Stimulated activated naive CD8-positive, alpha-beta T cell treated with anti-CD3 and anti-CD28 coated beads, Interleukin-15, amount 100 ng/mL, for 72 hours (primary cell): ENCODE measurements around the gene UBXN11.
A peak's percentile ranks its signal among the peaks of the same experiment; 100 is the strongest.
"Not testable (repeated sequence)": the region's sequence is repeated elsewhere in the genome, so short reads cannot be mapped to it uniquely, and the experiment has no call there.

Source experiments
- ATAC-seq: fragments of 150-1000 bp; cut with Tn5 transposase; 2 replicates; pipeline ENCODE4 v1.10.0; 2021; ENCODE audit warnings: mild to moderate bottlenecking, moderate library complexity
- DNase-seq, 2 donors: peaks; one replicate each; pipeline ENCODE4 v3.0.0; 2021 to 2022
- H3K27ac Mint-ChIP-seq, 2 donors: one replicate each; pipeline ENCODE4 v1.8.0; 2022; ENCODE audit warnings: mild to moderate bottlenecking in 2 of 2, mixed read lengths in 2 of 2, moderate library complexity in 2 of 2
- H3K27me3 Mint-ChIP-seq: one replicate; pipeline ENCODE4 v1.8.0; 2022; ENCODE audit warnings: mixed read lengths
- H3K4me1 Mint-ChIP-seq: one replicate; pipeline ENCODE4 v1.8.0; 2022; ENCODE audit warnings: mild to moderate bottlenecking, mixed read lengths
- H3K4me3 Mint-ChIP-seq, 2 donors: one replicate each; pipeline ENCODE4 v1.8.0; 2022; ENCODE audit warnings: mild to moderate bottlenecking in 2 of 2, mixed read lengths in 2 of 2, moderate library complexity in 1 of 2
- H3K9me3 Mint-ChIP-seq, 2 donors: one replicate each; pipeline ENCODE4 v1.8.0; 2022; ENCODE audit warnings: mixed read lengths in 2 of 2

UBXN11 gene

GRCh38 chr1:26297791-26298124 is 8.7 kb downstream of the UBXN11 start:
- no peak for DNase-seq
- Mint-ChIP-seq H3K4me3 (no peak overlapping the region), H3K27me3 (no peaks in the 10 kb centered on the region), H3K9me3 (no peaks in the 10 kb centered on the region), H3K27ac (no peak overlapping the region), H3K4me1 (peaks cover 19% of the 10 kb centered on the region)
- no peak for ATAC-seq

- ATAC-seq: no peak
- H3K27ac Mint-ChIP-seq: no peak overlapping the region
- DNase-seq: no peak
- no peaks in the 10 kb centered on the region for H3K27me3 Mint-ChIP-seq
- H3K4me3 Mint-ChIP-seq: no peak overlapping the region
- H3K9me3 Mint-ChIP-seq: no peaks in the 10 kb centered on the region
- peaks cover 22% of the 10 kb centered on the region for H3K4me1 Mint-ChIP-seq
Observed at GRCh38 chr1:26297057-26297790, 9.2 kb downstream of the UBXN11 start.

- peak overlapping the region in 1 of 2 donors; percentile 49 for H3K27ac Mint-ChIP-seq
- no peaks in the 10 kb centered on the region for H3K27me3 Mint-ChIP-seq
- peaks cover 29% of the 10 kb centered on the region for H3K4me1 Mint-ChIP-seq
- no peaks in the 10 kb centered on the region for H3K9me3 Mint-ChIP-seq
- DNase-seq: no peak
- no peak for ATAC-seq
- H3K4me3 Mint-ChIP-seq: no peak overlapping the region
Observed at GRCh38 chr1:26296340-26297056, 9.9 kb downstream of the UBXN11 start.

GRCh38 chr1:26295194-26296138 is 11.0 kb downstream of the UBXN11 start:
- Mint-ChIP-seq H3K9me3 (no peaks in the 10 kb centered on the region), H3K27me3 (no peaks in the 10 kb centered on the region), H3K4me3 (no peak overlapping the region), H3K27ac (peak overlapping the region in 1 of 2 donors; percentile 9), H3K4me1 (peaks cover 32% of the 10 kb centered on the region)
- ATAC-seq (no peak), DNase-seq (no peak)

- Mint-ChIP-seq H3K27me3 (no peaks in the 10 kb centered on the region), H3K27ac (no peak overlapping the region), H3K4me1 (peaks cover 41% of the 10 kb centered on the region), H3K9me3 (no peaks in the 10 kb centered on the region), H3K4me3 (no peak overlapping the region)
- DNase-seq (no peak), ATAC-seq (no peak)
Observed at GRCh38 chr1:26293911-26294463, 12.4 kb downstream of the UBXN11 start.

GRCh38 chr1:26292735-26293134 is 13.7 kb downstream of the UBXN11 start:
- not testable (repeated sequence) for DNase-seq, H3K9me3 Mint-ChIP-seq, H3K4me3 Mint-ChIP-seq, ATAC-seq, H3K27ac Mint-ChIP-seq, H3K27me3 Mint-ChIP-seq
- peaks cover 54% of the 10 kb centered on the region for H3K4me1 Mint-ChIP-seq

GRCh38 chr1:26291939-26292338 is 14.5 kb downstream of the UBXN11 start:
- peaks cover 62% of the 10 kb centered on the region for H3K4me1 Mint-ChIP-seq
- no peaks in the 10 kb centered on the region for H3K9me3 Mint-ChIP-seq

GRCh38 chr1:26291433-26291832 is 15.0 kb downstream of the UBXN11 start:
- no peak overlapping the region for H3K4me3 Mint-ChIP-seq
- ATAC-seq: no peak
- peak overlapping the region in 1 of 2 donors; percentile 94 for H3K27ac Mint-ChIP-seq
- no peaks in the 10 kb centered on the region for H3K9me3 Mint-ChIP-seq
- H3K27me3 Mint-ChIP-seq: no peaks in the 10 kb centered on the region
- DNase-seq: no peak
- H3K4me1 Mint-ChIP-seq: peaks cover 66% of the 10 kb centered on the region

More at GRCh38 chr1:26291939-26292338, 14.5 kb downstream of the UBXN11 start:
- Mint-ChIP-seq H3K27me3 (no peaks in the 10 kb centered on the region), H3K4me3 (no peak overlapping the region), H3K27ac (peak overlapping the region; percentile 20 to 94)
- no peak for ATAC-seq
- no peak for DNase-seq

- H3K4me3 Mint-ChIP-seq: peak overlapping the region; percentile 71 to 80
- DNase-seq: no peak
- H3K27ac Mint-ChIP-seq: peak overlapping the region; percentile 94 to 99
- no peak for ATAC-seq
- no peaks in the 10 kb centered on the region for H3K9me3 Mint-ChIP-seq
- no peaks in the 10 kb centered on the region for H3K27me3 Mint-ChIP-seq
- peaks cover 66% of the 10 kb centered on the region for H3K4me1 Mint-ChIP-seq
Observed at GRCh38 chr1:26290882-26291261, 15.6 kb downstream of the UBXN11 start.

GRCh38 chr1:26290122-26290881 is 16.1 kb downstream of the UBXN11 start:
- peaks cover 72% of the 10 kb centered on the region for H3K4me1 Mint-ChIP-seq
- no peaks in the 10 kb centered on the region for H3K9me3 Mint-ChIP-seq
- H3K27ac Mint-ChIP-seq: peak overlapping the region; percentile 94 to 99
- no peaks in the 10 kb centered on the region for H3K27me3 Mint-ChIP-seq
- H3K4me3 Mint-ChIP-seq: peak overlapping the region; percentile 71 to 80
- ATAC-seq: peak; percentile 1
- no peak for DNase-seq

- no peaks in the 10 kb centered on the region for H3K27me3 Mint-ChIP-seq
- H3K9me3 Mint-ChIP-seq: no peaks in the 10 kb centered on the region
- H3K4me3 Mint-ChIP-seq: peak overlapping the region; percentile 71 to 80
- peaks cover 81% of the 10 kb centered on the region for H3K4me1 Mint-ChIP-seq
- peak overlapping the region; percentile 94 to 99 for H3K27ac Mint-ChIP-seq
- peak in 1 of 2 donors; percentile 68 for DNase-seq
- peak; percentile 31 for ATAC-seq
Observed at GRCh38 chr1:26289158-26290059, 17.0 kb downstream of the UBXN11 start.

- DNase-seq: peak; percentile 50 to 70
- no peaks in the 10 kb centered on the region for H3K9me3 Mint-ChIP-seq
- H3K4me1 Mint-ChIP-seq: peaks cover 91% of the 10 kb centered on the region
- H3K4me3 Mint-ChIP-seq: peak overlapping the region; percentile 78 to 80
- peak; percentile 31 for ATAC-seq
- peak overlapping the region; percentile 94 to 99 for H3K27ac Mint-ChIP-seq
- no peaks in the 10 kb centered on the region for H3K27me3 Mint-ChIP-seq
Observed at GRCh38 chr1:26288311-26288941, 18.0 kb downstream of the UBXN11 start.

- H3K27ac Mint-ChIP-seq: peak overlapping the region; percentile 94 to 99
- peaks cover 97% of the 10 kb centered on the region for H3K4me1 Mint-ChIP-seq
- peak overlapping the region; percentile 78 to 80 for H3K4me3 Mint-ChIP-seq
- no peaks in the 10 kb centered on the region for H3K27me3 Mint-ChIP-seq
- ATAC-seq (no peak), DNase-seq (no peak)
- H3K9me3 Mint-ChIP-seq: no peaks in the 10 kb centered on the region
Observed at GRCh38 chr1:26287811-26288210, 18.6 kb downstream of the UBXN11 start.
